Fibroblast of lung (primary cell): ENCODE data around the gene HMGCS2.

Experiments
- EZH2 ChIP-seq: IDR thresholded peaks from 2 replicates; pipeline ENCODE4 v1.5.1; 2012; ENCODE audit warnings: low read length, control low read depth, mild to moderate bottlenecking; ENCODE audit errors: missing control alignments
- TF ChIP-seq, protein P1 (sequence below), 2 donors: IDR thresholded peaks in 1 of 2; conservative IDR thresholded peaks in 1 of 2; 1 replicate in 1 of 2; 2 replicates in 1 of 2; pipeline ENCODE4 v1.5.1; 2011 to 2012; ENCODE audit warnings: low read length in 2 of 2, control low read depth in 1 of 2, inconsistent platforms in 1 of 2, low read depth in 1 of 2, mild to moderate bottlenecking in 1 of 2

DNA sequence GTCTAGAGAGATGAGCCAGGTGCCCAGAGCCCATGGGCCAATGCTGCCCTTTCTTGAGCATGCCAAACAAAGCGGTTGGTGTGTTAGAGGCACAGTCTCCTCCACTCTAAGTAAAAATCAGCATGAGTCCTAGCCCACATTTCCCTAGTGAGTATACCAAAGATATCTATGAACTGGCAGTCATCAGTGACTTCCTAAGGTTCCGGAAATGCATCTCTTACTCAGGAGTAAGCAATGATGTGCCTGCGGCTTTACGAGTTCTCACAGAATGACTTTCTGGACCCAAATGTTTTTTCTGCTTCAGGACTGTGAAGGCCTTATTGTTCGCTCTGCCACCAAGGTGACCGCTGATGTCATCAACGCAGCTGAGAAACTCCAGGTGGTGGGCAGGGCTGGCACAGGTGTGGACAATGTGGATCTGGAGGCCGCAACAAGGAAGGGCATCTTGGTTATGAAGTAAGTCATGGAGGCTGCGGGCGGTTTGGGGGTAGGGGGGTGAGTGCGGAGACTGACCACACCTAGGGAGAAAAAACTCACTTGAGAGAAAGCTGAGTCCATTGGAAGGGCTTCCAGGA lies 47.8 kb downstream of the HMGCS2 start:
- TF ChIP-seq, protein P1, sequence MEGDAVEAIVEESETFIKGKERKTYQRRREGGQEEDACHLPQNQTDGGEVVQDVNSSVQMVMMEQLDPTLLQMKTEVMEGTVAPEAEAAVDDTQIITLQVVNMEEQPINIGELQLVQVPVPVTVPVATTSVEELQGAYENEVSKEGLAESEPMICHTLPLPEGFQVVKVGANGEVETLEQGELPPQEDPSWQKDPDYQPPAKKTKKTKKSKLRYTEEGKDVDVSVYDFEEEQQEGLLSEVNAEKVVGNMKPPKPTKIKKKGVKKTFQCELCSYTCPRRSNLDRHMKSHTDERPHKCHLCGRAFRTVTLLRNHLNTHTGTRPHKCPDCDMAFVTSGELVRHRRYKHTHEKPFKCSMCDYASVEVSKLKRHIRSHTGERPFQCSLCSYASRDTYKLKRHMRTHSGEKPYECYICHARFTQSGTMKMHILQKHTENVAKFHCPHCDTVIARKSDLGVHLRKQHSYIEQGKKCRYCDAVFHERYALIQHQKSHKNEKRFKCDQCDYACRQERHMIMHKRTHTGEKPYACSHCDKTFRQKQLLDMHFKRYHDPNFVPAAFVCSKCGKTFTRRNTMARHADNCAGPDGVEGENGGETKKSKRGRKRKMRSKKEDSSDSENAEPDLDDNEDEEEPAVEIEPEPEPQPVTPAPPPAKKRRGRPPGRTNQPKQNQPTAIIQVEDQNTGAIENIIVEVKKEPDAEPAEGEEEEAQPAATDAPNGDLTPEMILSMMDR (conservative IDR thresholded peaks at IDR 0.05 in 1 of 2, IDR thresholded peaks at IDR 0.05 in 1 of 2; ENCODE audit: low read depth in 1 of 2, low read length in 2 of 2) = no peak
- TF ChIP-seq EZH2 = no peak
